ELR (cell line): ENCODE measurements around the gene PI4KB.
"Not testable (repeated sequence)": the region's sequence is repeated elsewhere in the genome, so short reads cannot be mapped to it uniquely, and the experiment has no call there.

Experiments used
- DNase-seq: peaks from one replicate; pipeline ENCODE4 v3.0.0-alpha.2; 2015; ENCODE audit warnings: low read depth

PI4KB gene

DNA sequence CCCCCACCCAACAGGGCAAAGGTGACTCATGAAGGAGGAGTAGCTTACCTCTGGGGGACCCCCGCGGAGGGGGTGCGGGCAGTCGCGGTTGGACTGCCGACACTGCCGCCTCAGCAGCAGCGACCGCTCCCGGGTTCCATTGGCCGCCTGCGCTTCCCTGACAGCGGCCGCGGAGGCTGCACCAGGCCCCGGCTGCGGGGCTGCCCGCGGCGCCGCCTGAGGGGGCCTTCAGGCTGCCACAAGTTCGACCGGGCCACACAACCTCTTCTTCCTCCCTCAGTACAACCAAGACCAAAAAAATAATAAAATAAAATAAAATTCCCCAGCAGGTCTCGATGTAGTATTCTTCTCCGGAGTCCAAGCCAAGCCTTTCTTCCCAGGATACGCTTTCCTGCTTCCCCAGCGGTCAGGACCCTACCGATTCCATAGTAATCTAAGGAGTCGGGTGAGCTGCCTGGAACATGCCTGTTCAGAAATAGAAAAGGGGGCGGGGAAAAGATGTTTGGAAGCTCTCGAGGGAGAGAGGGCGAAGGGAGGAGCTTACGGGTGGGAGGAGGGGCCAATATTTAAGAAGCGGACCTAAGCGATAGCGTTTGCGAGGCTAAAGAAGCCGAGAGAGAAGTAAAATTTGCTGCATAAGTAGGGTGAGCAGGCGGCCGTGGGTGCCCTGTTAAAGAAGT is at the start of gene PI4KB:
TSS of gene PI4KB (minus strand) at position 194 of the 680 bp plus-strand sequence. CDS start 10,935 bp downstream, outside the sequence.
- peak; percentile 100 for DNase-seq

DNA sequence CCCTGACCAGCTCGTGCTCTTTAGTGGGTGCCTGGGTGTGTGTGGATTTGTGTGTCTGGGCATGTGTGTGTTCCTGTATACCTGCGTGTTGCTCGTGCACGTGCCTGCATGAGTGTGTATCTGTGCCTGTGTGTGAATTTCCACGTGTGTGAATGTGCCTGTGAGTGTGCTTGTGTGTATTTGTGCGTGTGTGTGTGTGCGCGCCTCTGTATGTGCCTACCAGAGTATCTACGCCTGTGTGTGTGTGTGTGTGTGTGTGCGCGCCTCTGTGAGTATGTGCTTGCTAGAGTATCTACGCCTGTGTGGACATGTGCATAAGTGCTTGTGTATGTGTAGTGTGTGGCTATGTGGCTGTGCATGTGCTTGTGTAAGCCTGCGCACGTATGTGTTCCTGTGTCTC is 46.0 kb upstream of the PI4KB start:
- no peak for DNase-seq

DNA sequence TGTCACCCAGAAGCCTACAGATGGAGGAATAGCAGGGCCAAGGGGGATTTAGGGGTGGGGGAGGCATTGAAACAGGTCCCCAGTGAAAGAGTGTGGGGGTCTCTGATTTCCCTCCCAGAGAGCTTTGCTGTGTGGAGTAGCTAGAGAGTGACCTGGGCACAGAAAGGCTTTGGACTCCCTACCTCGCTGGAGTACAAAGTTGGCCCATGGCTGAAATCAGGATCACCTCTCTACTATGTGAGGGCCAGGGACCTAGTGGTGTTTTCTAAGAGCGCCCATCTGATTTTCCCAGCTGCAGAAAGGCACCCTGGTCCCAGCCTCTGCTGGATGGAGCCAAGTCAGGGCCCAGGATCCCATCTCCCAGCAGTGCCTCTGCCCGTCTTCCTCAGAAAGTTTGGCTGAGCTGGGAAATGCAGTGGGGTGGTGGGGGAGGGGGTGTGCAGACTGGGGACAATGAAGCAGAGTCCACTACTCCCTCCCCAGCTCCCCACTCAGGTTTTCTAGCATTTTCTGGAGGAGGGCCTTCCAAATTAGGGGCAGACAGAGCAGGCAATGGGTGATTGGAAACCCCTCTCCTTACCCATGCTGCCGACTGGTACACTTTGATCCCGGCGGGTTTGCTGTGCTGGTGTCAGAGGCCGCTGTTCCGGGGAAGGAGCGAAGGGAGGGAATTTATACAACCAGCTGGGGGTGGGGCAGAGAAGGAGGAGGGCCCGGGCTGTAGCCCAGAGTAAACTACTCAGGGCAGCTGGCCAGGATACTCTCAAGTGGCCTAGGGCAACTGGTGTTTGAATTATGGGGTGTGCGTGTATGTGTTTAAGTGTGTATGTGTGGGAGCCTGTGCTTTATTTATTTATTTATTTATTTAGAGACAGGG is 45.1 kb upstream of the PI4KB start, which contains the start of gene SELENBP1:
TSS of gene SELENBP1 (minus strand) at position 648 of the 877 bp plus-strand sequence. CDS start at position 584, 64 bp downstream.
- peak; percentile 54 for DNase-seq

DNA sequence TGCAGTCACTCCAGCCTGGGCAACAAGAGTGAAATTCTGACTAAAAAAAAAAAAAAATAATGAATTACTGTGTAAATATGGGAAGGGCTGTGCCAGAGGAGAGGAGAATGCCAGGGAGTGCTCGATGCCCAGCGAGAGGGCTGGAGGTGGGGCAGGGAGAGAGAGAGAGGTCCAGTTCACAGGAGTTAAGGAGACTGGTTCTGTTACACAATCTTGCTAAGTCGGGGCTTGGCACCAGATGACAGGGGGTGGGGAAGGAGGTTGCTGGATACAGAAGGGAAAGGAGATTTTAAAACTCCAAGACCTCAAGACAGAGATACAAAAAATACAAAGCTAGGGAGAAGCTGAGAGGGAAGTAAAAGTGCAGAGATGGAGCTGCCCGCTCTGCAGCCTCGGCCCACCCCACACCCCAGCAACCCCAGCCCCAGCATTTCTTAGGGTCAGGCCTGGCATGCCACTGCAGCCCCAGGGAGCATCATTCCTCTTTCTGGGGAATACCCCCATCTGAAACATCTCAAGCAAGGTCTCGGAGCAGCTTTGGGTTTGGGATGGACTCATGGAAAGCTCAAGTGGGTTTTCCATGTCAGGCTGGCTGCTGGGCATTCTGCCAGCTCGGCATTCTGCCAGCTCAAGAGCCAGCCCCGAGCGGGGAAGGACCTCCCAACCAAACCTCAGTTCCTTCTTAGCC is 44.3 kb upstream of the PI4KB start:
- peak; percentile 8 for DNase-seq

DNA sequence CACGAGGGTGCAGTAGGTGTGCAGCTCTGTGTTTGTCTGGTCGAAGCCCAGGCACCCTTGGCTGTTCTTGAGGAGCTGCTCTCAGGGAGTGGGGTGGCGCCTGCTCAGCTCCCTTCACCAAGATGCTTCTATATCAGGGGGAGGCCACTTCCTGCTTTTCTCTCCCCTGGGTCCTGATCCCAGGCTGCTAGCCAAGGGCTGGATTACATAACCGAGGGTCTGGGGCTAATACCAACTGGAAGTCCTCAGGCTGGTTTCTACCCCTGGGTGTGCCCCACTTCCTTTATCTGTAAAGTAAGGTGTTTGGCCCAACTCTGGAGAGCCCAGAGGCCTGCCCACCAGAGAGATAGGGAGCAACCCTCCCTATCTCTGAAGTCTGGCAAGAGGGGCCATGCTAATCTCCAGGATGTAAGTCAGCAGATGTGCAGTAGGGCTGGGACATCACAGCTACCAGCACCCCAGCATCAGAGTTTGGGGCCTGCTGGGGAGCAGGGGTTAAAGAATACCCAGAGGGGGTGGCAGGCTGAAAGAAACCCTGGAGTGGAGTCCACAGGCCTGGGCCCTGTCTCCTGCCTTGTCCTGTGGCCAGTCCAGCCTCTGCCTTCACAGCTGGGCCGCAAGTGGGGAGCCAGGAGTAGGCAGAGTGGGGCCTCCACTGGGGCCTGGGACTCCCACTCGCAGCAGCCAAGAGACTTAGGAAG is 43.1 kb upstream of the PI4KB start:
- DNase-seq, result no peak

DNA sequence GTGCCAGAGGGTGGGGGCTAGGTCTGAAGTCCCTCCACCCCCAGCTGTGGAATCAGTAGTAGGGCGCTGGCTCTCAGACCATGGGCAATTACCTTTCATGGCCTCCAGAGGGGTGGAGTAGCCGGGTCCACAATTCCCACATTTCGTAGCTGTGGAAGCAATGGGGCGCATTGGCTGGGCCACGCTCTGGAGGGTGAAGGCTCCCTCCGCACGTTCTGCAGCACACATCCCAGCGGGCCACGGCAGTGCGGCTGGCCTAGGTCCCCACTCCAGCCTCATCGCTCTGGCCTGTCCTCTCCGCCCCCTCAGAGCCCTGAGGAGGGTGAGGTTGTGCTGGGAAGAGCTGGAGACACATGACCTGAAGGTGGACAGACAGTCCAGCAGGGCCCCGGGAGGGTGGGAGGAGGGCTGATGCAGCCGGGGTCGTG is 42.4 kb upstream of the PI4KB start:
- DNase-seq, result no peak

DNA sequence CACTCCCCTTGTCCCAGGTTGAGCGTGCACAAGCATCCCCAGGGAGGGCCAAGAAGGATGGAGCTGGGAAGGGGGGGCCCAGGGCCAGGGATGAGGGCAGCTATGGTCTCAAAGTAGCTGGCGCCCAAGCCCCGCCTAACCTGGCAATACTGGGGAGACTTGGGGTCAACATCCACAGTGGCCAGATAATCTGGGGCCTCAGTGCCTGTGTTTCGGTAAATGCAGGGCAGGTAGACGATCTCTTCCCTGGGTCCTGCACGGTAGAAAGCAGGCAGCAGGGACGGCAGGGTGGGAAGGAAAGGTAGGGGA is 42.0 kb upstream of the PI4KB start:
- no peak for DNase-seq

DNA sequence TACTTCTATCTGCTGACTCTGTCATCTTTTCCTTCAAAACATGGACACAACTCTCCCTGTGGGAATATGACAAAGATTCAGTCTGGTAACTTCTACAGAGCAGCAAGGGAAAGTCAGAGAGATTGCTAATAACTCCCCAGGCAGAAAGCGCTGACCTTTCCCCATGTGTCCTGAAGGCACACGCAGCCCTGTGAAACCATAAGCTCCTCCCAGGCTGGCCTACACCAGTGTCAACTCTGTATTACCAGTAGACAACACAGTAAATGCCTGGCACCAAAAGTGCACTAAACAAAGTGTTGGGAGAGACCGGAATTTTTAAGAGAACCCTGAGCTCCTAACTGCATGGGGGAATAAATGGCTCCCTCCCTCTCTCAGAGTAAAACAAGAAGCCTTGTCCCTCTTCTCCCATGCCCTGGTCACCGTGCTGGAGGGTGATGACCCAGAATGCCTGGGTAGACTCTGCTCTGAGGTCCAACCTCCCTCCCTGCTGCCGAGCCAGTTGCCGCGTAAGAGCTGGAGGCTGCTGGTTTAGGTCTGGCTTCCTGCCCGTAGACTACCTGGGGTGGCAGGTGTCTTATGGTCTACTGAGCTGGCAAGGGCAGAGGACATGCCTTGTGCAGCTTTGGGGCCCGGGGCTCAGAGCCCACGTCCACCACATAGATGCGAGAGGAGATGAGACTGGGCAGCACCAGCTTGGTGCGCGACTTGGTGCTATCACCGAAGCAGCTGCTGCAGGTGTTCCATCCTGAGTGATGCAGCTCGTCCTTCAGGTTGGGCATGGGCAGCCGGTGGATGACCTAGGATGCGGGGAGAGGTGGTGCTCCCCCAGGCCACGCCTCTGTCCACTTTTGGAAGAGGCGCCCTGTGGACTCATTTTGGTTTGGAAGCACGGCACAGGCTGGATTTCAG is 41.4 kb upstream of the PI4KB start:
- DNase-seq, result no peak

DNA sequence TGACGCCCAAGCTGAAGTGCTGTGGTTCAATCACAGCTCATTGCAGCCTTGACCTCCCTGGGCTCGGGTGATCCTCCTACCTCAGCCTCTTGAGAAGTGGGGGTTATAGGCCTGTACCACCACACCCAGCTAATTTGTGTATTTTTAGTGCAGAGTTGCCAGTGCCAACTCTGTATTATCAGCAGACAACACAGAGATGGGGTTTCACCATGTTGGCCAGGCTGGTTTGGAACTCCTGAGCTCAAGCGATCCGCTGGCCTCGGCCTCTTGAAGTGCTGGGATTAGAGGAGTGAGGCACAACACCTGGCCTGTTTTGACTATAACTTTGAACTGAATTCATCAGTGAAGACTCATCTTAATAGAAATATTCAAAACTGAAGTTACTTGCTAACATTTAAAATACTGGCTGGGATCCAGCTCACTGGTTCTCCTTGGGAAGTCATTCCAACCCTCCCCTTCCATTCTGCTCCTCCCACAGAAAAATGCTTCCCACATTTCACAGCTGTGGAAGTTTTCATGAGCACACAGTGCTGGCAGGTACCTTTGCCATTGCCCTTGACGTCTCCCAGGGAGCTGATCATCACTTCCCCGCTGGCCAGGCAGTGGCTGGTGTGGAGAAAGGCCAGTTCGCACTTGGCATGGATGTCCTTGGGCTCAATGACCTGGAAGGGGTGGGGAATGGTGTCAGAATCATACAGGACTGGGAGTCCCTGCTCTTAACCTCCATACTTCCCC is 40.6 kb upstream of the PI4KB start:
- no peak for DNase-seq

DNA sequence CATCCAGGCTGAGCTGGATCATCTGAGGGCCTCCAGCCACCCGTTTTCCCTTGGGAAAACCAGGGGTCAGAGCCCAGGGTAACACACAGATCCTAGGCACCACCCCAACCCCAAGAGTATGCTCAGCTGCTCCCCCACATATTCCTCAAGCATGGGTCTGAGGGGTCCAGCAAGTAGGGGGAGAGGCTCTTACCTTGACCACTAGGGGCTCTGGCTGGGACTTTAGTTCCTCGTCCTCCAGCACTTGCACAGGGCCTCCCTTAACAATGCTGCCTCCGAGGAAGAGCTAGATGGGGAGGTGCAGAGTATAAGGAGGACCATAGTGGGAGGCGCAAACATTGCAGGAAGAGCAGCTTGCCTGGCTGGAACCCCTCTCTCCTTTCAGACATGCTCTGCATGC is 37.8 kb upstream of the PI4KB start:
- DNase-seq, result no peak

DNA sequence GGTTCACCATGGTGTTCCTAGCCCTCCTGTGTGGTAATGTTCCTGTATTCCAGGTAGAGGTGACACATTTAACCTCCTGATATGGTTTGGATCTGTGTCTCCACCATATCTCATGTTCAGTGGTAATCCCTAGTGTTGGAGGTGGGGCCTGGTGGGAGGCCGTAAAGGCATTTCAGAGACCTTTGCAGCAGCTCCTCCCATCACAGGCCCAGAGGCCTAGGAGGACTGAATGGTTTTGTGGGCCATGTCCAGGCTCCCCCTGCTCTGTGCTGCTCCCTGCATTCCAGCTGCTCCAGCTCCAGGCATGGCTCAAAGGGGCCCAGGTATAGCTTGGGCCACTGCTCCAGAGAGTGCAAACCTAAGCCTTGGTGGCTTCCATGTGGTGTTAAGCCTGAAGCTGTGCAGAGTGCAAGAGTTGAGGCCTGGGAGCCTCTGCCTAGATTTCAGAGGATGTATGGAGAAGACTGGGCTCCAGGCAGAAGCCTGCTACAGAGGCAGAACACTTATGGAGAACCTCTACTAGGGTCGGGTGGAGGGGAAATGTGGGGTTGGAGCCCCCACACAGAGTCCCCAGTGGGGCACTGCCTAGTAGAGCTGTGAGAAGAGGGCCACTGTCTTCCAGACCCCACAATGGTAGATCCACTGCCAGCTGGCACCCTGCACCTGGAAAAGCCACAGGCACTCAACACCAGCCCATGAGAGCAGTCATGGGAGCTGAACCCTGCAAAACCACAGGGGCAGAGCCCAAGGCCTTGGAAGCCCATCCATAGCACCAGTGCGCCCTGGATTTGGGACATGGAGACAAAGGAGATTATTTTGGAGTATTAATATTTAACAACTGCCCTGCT is 35.3 kb upstream of the PI4KB start:
- no peak for DNase-seq

DNA sequence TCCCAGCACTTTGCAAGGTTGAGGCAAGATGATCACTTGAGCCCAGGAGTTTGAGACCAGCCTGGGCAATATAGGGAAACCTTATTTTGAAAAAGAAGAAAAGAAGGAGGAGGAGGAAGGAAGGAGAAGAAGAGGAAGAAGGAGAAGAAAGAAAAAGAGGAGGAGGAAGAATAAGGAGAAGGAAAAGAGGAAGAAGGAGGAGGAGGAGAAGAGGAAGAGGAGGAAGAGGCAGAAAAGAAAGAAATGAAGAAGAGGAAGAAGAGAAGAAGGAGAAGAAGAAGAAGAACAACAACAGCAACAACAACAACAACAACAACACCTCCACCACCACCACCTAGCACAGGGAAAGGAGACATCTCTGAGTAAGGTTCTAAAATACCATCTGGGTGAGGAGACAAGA is 34.7 kb upstream of the PI4KB start:
- no peak for DNase-seq

DNA sequence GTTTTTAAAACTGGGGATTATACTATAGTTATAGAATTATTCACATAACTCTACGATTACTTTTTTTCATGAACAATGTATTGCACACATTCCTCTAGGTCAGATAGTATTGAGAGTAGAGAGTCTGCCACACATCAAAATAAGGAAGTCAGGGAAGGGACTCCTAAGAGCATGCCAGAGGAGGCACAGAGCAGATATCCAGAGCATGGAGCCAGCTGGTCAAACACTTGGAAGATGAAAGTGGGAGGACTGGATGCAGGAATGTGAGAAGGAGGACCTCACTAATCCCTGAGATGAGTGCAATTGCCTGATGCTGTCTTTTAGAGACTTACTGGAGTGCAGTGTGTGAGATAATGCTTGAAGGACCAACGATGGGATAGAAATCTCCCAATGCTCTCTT is 29.5 kb upstream of the PI4KB start:
- DNase-seq, result no peak

DNA sequence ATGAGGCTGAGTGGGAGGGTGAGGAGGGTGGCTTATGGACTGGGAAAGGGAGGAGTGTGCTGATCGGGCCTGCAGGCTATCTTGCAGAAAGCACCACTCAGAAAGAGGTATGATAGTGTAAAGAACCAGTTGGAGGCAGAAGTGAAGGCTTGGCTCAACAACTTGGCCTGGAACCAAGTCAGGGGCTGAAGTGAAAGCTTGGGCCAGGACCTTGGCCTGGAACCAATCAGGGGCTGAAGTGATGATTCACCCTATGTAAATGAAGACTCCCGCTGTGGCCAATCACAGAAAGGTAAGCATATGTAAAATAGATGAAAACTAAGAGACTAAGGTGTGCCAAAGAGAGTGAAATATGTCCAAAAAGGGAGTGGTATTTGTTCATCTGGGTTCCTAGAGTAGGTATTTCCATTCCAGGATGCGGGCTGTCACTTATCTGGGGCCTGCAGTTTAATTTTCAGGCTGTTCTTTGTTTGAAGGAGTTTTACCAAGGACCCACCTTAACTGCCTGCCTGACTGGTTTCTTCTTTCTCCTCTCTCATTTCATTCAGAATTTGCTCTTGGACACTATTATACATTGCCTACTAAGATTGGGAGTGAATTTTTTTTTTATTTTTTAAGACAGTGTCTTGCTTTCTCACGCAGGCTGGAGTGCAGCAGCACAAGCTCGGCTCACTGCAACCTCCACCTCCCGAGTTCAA is 25.0 kb upstream of the PI4KB start:
- DNase-seq, result peak; percentile 37

DNA sequence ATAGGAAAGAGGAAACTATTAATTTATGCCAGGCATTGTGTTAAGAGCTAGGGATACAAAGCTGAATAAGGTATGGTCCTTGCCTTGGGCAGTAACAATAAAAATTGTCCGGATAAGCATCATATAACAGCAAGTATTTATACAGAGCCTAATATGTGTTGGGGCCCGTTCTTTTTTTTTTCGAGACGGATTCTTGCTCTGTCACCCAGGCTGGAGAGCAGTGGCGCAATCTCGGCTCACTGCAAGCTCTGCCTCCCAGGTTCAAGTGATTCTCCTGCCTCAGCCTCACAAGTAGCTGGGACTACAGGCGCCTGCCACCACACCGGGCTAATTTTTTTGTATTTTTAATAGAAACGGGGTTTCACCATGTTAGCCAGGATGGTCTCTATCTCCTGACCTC is 23.1 kb upstream of the PI4KB start:
- not testable (repeated sequence) for DNase-seq

DNA sequence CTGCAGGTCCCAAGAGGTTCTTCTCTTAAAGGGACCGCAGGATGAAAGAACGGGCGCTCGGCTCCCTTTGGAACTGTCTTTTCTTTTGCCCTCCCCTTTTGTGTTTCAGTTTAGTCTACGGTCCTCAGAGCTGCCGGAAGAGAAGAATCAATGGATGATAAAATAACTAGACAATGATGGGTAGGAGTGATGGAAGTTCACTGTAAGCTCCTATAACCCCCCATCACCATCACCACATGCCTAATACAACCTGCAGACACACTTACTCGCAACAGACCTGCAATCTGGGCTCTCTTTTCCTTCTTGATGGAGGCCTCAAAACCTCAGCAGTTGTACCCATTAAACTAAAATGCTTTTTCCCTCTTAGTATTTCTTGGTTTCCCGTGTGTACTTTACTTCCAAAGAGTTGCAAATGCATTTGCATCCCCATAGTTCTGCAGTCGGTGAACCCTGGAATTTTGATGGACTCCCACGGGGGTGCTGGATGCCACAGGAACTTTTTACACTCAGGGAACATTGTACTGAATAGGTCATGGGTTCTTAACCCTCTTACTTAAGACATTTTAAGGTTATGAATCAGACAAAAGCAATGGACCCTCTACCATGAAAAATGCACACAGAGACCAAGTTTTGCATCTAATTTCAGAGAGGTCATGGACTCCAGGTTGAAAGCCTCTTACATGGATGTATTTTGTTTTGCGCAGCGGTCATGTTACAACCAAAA is 20.5 kb upstream of the PI4KB start:
- peak; percentile 36 for DNase-seq

DNA sequence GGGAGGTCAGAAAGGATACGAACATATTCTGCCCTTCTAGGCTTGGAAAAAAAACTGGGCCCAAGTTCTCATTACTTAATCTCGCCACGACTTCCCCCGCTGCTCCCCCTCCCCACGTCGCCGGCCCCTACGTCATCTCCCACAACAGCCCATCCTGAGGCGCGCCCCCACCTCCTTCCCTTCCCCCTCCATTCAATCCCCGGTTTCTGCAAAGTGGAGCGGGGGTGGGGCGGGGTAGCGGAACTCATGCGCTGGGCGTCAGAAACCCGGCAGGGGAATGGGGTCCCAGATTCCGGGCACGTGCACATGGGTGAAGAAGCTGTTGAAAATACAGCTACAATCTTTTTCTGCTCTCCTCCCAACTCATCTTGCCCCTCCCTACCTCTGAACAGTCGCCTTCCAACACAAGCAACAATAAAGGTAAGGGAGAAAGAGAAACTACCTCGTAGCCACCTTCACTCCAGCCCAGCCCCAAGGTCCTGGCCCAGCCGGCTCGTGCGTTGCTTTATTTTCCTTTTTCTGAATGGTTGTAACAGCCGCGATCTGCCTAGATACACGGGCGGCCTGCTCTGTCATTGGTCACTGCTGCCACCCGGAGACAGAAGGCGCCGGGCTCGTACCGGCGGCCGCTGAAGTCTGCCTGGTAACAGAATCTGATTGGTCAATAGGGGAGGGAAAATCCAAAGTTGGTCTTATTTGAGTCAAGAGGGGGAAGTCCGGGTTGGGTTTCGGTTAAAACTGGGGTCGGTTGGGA is 19.7 kb upstream of the PI4KB start, which contains the start of gene RFX5:
TSS of gene RFX5 (minus strand) at position 484 of the 754 bp plus-strand sequence. CDS start 932 bp downstream, outside the sequence.
- peak; percentile 98 for DNase-seq
